SH-SY5Y (cell line): Measurements from ENCODE around the gene PRTG.

Experiments used
- GATA2 ChIP-seq: IDR thresholded peaks from 2 replicates; pipeline ENCODE4 v1.6.1; 2011; ENCODE audit warnings: mild to moderate bottlenecking, low read depth, low read length
- GATA3 ChIP-seq: IDR thresholded peaks from 2 replicates; pipeline ENCODE4 v1.6.1; 2011; ENCODE audit warnings: low read depth, mild to moderate bottlenecking, low read length, moderate library complexity

The PRTG gene

GRCh38 chr15:55766676-55767075 is 23.7 kb upstream of the PRTG start:
- TF ChIP-seq GATA2 (no peak), GATA3 (no peak)

- TF ChIP-seq GATA3 (no peak), GATA2 (no peak)
Observed at GRCh38 chr15:55764398-55764797, 21.4 kb upstream of the PRTG start.

DNA sequence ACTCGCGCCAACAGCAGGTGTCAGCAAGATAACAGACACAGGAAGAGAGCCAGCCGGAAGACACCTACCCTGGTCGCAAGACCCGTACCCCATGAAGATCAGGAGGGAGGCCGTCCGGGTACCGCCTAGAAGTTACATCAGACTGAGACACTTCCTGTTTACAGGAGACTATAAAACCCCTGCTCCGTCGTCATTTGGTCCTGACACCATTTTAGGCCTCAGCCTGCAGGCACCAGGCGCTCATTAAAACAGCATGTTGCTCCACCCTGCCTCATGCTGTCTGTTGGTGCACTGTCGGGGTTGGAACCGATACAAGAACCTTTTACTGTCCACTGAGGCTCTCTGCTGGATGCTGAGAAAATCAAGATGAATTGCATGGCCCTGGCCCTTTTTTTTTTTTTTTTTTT is 15.6 kb upstream of the PRTG start:
- TF ChIP-seq GATA3, result no peak
- TF ChIP-seq GATA2, result no peak

DNA sequence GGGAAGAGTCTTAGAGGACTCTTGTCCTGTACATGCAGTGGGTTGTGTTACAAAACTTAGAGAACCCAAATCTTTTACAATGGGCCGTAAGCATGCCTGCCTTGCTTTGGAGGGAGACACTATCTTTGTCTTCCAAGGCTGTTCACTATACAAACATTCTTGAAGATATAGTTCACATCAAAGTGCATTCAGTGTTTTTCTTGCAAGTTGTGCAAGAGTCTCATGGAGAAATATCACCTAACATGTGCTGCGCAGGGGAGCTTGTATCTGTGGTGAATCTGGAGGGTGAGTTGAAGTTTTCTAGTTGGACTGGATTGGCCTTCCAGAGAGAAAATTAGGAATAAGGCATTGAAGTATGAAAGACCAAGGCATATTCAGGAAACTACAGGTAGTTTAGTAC is 7.8 kb upstream of the PRTG start:
- no peak for TF ChIP-seq GATA2
- TF ChIP-seq GATA3, result no peak

DNA sequence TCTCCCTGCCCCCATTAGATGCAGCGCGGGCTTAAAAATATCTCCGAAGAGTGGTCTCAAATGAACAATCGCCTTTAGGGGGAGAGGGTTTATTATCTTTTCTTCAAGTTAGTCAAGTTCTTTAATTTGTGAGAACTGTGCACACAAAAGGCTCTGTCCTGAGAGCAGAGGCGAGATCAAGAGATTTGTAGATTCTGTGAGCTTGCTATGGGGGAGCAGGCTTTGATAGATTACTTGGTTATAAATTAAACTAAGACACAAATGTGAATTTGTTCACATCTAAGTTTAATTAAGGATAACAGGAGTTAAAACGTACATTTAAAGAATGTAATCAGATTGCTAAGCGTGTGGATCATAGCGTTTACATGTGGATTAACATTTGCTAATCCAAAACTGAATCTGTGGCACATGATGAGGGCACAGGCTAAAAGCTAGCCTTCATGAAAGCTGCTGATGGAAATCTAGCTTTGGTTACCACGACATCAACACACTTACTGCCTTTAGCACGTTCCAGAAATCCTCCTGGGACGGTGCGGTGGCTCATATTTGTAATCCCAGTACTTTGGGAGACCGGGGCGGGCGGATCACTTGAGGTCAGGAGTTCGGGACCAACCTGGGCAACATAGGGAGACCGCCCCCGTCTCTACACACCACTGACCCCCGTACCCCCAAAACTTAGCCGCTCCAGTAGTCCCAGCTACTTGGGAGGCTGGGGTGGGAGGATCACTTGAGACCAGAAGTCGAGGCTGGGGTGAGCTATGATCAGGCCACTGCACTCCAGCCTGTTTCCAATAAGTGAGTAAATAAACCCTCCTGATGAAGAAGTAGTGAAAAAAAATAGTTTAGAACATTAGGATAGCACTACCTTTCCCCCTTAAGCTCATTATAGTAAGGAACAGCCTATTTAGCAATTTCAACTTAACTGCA is 1.0 kb upstream of the PRTG start:
- TF ChIP-seq GATA3 (no peak), GATA2 (peak; percentile 38; the same call in 1 of the 2 replicates)

GRCh38 chr15:55742498-55742926 is 440 bp downstream of the PRTG start:
- TF ChIP-seq GATA3 (no peak), GATA2 (no peak)

GRCh38 chr15:55741833-55742497 is 987 bp downstream of the PRTG start:
- TF ChIP-seq GATA2, result no peak
- no peak for TF ChIP-seq GATA3

- TF ChIP-seq GATA2, result no peak
- no peak for TF ChIP-seq GATA3
Observed at GRCh38 chr15:55740981-55741832, 1.7 kb downstream of the PRTG start.

DNA sequence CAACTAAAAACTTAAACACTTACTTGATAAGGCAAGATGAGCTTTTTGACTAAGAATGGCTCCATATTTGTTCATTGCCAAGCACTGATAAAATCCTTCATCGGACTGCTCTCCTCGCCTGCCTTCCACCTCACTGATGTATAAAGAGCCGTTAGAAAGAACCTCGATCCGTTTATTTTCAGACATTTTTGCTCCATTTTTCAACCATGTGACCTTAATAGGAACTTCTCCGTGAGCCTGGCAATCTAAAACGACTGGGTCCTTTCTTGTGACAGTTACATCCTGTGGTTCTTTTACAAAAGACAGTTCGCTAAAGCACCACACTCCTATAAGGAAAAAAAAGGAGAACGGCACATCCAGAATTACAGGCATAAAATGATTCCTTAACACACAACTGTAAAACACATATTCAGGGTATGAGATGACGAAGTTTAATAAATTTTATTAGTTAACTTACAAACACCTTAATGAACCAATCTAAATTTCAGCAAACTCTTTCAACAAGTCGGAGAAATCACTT is 2.5 kb downstream of the PRTG start:
- no peak for TF ChIP-seq GATA3
- no peak for TF ChIP-seq GATA2

GRCh38 chr15:55739641-55740040 is 3.3 kb downstream of the PRTG start:
- no peak for TF ChIP-seq GATA2
- no peak for TF ChIP-seq GATA3

DNA sequence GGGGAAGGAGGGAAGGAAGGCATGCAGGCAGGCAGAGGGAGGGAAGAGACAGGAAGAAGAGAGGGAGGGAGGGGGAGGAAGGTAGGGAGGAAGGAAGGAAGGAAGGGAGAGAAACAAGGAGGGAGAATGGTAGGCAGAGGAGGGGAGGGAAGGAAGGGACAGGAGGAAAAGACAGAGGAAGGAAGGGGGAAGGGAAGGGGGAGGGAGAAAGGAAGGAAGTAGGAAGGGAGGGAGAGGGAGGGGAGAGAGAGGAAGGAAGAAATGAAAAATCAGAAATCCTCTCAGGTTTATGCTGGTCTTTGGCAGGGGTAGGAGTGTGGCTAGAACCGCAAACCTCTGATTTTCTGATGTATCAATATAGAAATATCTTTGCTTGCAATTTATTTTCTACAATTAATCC is 4.2 kb downstream of the PRTG start:
- TF ChIP-seq GATA3, result no peak
- no peak for TF ChIP-seq GATA2

DNA sequence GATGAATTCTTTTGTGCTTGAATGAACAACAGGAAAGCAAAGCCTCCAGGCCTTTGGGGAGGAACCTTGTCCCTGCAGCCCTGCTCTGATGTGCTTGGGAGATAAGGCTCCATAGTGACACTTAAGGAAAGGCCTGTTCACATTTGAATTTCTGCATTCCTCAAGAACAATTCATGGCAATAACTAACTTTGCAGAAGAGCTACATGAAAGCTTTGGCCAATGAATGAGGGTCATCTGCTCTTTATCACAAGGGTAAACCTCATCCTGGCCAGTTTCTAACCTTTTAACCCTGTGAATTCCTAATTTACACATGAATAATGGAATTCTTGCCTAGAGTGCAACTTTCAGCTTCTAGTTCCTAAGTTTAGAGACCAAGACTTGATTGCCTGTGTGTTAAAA is 5.6 kb downstream of the PRTG start:
- TF ChIP-seq GATA2 (peak; percentile 72), GATA3 (no peak)

DNA sequence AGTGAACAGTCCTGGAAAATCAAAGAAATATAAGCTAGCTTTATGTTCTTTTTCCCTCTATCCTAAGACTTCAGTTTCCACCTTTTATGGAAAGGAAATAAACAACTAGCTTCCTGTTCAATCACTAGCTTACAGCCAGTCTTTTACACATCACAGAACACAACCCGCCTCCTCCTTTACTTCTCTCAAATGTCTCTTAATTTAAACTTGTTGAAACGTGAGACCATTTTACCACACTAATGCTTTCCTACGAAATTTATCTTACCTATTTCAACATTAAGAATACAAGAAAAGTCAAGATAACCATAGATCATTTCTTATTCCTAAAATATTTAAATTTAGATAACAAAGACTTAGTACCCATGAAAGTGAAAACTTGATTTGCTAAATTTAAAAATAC is 6.2 kb downstream of the PRTG start:
- TF ChIP-seq GATA3 (no peak), GATA2 (no peak)

GRCh38 chr15:55734641-55735040 is 8.3 kb downstream of the PRTG start:
- TF ChIP-seq GATA3 (no peak), GATA2 (no peak)
